Sigmoid colon (tissue), 7 donors: ENCODE data around the gene PRCD. TPM values are rescaled to one million over a fixed set of nuclear protein-coding genes. Genes with fewer than 3 reads are reported as not detected.

Experiments used
- DNase-seq: peaks from one replicate; pipeline ENCODE4 v3.0.0-alpha.2; 2019
- H3K27ac ChIP-seq, 4 donors: fragments of 200-600 bp; sonication (generic); one replicate each; pipeline ENCODE4 v1.5.1; 2016 to 2019; ENCODE audit warnings: mild to moderate bottlenecking in 1 of 4
- H3K27me3 ChIP-seq, 3 donors: fragments of 200-600 bp; sonication (generic); one replicate each; pipeline ENCODE4 v1.5.1; 2019; ENCODE audit warnings: mild to moderate bottlenecking in 1 of 3
- H3K36me3 ChIP-seq, 4 donors: fragments of 200-600 bp; sonication (generic); one replicate each; pipeline ENCODE4 v1.5.1; 2016 to 2019
- H3K4me1 ChIP-seq, 4 donors: fragments of 200-600 bp; sonication (generic); one replicate each; pipeline ENCODE4 v1.5.1; 2017 to 2019
- H3K4me3 ChIP-seq, 4 donors: fragments of 200-600 bp; sonication (generic); one replicate each; pipeline ENCODE4 v1.5.1; 2017 to 2019; ENCODE audit warnings: mild to moderate bottlenecking in 2 of 4, moderate library complexity in 1 of 4
- H3K9me3 ChIP-seq, 4 donors: fragments of 200-600 bp in 3 of 4; sonication (generic) in 3 of 4; one replicate each; pipeline versions ENCODE4 v1.5.1 to v1.6.1; 2013 to 2019
- EP300 ChIP-seq, 4 donors: sonication (generic); formaldehyde crosslinking; IDR thresholded peaks; one replicate each; pipeline ENCODE4 v1.6.1; 2017; ENCODE audit warnings: antibody characterized with exemption in 4 of 4
- POLR2A ChIP-seq, 2 donors: fragments of 450-650 bp; IDR thresholded peaks; one replicate each; pipeline ENCODE4 v1.6.1; 2016; ENCODE audit warnings: antibody characterized with exemption in 2 of 2, mild to moderate bottlenecking in 2 of 2, moderate library complexity in 2 of 2
- POLR2AphosphoS5 ChIP-seq, 4 donors: sonication (generic); formaldehyde crosslinking; IDR thresholded peaks; one replicate each; pipeline ENCODE4 v1.6.1; 2017; ENCODE audit warnings: antibody characterized with exemption in 4 of 4
- WGBS, 2 donors: extraction: QIAGEN DNeasy Blood & Tissue Kit; methylation state at CpG; one replicate each; pipeline ENCODE4 v1.1.7; 2013; 5-methylcytosine and 5-hydroxymethylcytosine counted together
- intact Hi-C: fragments of 100-400 bp; cut with DNase I; formaldehyde crosslinking; loops from one replicate; pipeline ENCODE4 v1.15.1; 2023
- polyA plus RNA-seq, 3 donors: library from polyadenylated mRNA; stranded (reverse); fragments of 200-250 nt; gene quantifications; one replicate each; pipeline ENCODE4 v1.2.3, GENCODE V29; 2013
- total RNA-seq, 4 donors: library from RNA; depleted of rRNA; stranded (reverse); fragments of >200 nt; gene quantifications; one replicate each; pipeline ENCODE4 v1.1.0, GENCODE V29; 2016
- TF ChIP-seq, protein P1 (sequence below), 4 experiments: fragments of 450-650 bp in 3 of 4; fragments of 200-600 bp in 1 of 4; IDR thresholded peaks; one replicate each; pipeline ENCODE4 v1.5.1; 2016 to 2019; ENCODE audit warnings: antibody characterized with exemption in 4 of 4, mild to moderate bottlenecking in 3 of 4, moderate library complexity in 2 of 4
- donor health status: healthy with polysubstance abuse.
- donor health status: Bipolar disorder and iron deficiency.
- donor health status: healthy.

Gene PRCD
- total and polyA plus RNA-seq, 7 donors: 1.1 to 7.1 (median 5.3) TPM; not detected in 1

DNA sequence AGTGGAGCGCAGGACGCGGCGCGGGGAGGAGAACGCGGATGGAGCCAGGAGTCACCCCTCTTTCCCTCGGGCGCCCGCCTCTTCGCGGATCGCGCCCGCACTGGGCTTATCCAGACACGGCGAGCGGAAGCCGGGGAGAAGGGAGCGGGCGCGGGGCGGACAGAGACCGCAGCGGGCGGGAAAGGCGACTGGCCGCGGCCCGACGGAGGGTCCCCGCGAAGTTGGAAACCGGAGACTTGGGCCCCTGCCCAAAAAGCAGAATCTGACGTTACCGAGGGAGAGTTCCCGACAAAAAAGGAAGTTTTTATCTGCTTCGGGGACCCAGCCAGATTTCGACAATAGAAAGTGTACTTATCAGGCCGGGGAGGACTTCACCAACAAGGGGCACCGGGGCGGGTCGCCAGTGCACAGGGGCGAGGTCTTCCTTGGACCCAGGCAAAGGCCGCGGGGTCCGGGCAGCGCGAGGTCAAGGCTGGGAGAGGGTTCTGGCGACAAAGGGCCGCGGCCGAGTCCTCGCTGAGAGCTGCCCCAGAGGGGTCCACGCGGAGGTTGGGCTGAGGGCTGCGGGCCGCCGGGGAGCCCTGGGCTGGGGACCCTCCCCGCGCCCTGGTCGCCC, 45.3 kb downstream of the PRCD start:
- Histone ChIP-seq H3K4me1 (peaks cover 0 to 26% (median 20%) of the 10 kb centered on the region in 4 donors), H3K27ac (peak overlapping the region; percentile 52 to 67 (median 60)), H3K27me3 (peaks cover 19 to 53% (median 19%) of the 10 kb centered on the region in 3 donors), H3K36me3 (no peaks in the 10 kb centered on the region), H3K4me3 (peak overlapping the region; percentile 39 to 60 (median 52)), H3K9me3 (no peaks in the 10 kb centered on the region)
- intact Hi-C loops: no loop called here
- TF ChIP-seq, protein P1, sequence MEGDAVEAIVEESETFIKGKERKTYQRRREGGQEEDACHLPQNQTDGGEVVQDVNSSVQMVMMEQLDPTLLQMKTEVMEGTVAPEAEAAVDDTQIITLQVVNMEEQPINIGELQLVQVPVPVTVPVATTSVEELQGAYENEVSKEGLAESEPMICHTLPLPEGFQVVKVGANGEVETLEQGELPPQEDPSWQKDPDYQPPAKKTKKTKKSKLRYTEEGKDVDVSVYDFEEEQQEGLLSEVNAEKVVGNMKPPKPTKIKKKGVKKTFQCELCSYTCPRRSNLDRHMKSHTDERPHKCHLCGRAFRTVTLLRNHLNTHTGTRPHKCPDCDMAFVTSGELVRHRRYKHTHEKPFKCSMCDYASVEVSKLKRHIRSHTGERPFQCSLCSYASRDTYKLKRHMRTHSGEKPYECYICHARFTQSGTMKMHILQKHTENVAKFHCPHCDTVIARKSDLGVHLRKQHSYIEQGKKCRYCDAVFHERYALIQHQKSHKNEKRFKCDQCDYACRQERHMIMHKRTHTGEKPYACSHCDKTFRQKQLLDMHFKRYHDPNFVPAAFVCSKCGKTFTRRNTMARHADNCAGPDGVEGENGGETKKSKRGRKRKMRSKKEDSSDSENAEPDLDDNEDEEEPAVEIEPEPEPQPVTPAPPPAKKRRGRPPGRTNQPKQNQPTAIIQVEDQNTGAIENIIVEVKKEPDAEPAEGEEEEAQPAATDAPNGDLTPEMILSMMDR (IDR thresholded peaks at IDR 0.05): no peak
- TF ChIP-seq POLR2A (IDR thresholded peaks at IDR 0.05) (no peak), EP300 (IDR thresholded peaks at IDR 0.05) (no peak), POLR2AphosphoS5 (IDR thresholded peaks at IDR 0.05) (peak in 1 of 4 donors; percentile 44)
- 1% methylated on average over 62 of the region's 62 CpGs for WGBS, 2 donors
- DNase-seq: peak; percentile 63

DNA sequence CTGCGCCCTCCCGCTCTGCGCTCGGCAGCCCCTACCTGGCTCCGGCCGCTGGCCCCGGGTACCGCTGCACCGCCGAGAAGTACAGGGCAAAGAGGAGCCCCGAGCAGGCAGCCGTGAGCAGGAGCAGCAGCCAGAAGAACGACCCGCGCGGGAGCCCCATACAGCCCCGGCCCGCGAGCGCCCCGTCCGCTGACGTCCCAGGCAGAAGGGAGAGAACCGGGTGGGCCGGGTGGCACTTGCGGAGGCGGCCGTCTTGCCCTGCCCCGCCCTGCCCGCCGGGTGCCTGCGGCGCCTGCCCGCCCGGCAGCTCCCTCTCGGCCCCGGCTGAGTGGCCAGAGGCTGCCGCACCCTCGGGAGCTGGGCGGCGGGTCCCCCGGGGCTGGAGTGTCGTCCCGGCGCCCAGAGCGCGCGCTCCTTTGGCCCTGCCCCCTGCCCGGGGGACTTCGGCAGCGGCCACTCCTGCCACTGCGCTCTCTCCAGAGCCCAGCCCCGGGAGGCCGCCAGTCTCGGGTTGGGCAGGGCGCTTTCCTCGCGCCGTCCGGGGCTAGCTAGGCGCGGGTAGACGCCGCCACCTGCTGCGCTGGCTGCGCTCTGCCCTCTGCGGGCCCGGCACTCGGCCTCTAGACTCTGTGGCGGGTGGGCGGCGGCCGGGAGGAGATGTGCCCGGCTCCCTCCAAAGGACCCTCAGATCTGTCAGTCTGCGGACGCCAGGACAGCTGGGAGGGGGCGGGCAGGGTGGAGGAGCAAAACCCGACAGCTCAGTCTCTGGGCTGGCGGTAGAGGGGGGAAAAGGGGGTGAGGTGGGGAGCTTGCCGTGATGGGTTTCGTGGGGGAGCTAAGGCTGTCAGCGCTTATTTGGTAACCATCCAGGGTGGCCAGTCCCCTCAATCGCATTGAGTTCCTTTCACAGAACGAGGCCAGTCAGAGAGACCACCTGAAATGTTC, 46.1 kb downstream of the PRCD start, which contains the start of gene ST6GALNAC2:
Gene ST6GALNAC2 (minus strand): TSS at position 212 of the 945 bp plus-strand sequence. CDS start 52 bp downstream, at position 160.
- TF ChIP-seq EP300 (IDR thresholded peaks at IDR 0.05) (no peak), POLR2A (IDR thresholded peaks at IDR 0.05) (no peak), POLR2AphosphoS5 (IDR thresholded peaks at IDR 0.05) (peak; percentile 9 to 57 (median 33))
- TF ChIP-seq, protein P1 (IDR thresholded peaks at IDR 0.05): peak in 2 of 4 experiments; percentile 22 to 40
- intact Hi-C loops: loop anchor here (2.0 kb wide), 1 partner anchor 63 kb away; no protein-coding TSS in a partner anchor
- H3K9me3 ChIP-seq: no peaks in the 10 kb centered on the region
- H3K27ac ChIP-seq: peak within 1 kb of the TSS; percentile 52 to 67 (median 60)
- peak; percentile 79 for DNase-seq
- peak within 1 kb of the TSS; percentile 39 to 60 (median 52) for H3K4me3 ChIP-seq
- H3K36me3 ChIP-seq: no peaks in the 10 kb centered on the region
- H3K4me1 ChIP-seq: peaks cover 0 to 26% (median 20%) of the 10 kb centered on the region in 4 donors
- H3K27me3 ChIP-seq: peaks cover 19 to 56% (median 19%) of the 10 kb centered on the region in 3 donors
- 1% methylated on average over 84 of the region's 84 CpGs for WGBS, 2 donors

DNA sequence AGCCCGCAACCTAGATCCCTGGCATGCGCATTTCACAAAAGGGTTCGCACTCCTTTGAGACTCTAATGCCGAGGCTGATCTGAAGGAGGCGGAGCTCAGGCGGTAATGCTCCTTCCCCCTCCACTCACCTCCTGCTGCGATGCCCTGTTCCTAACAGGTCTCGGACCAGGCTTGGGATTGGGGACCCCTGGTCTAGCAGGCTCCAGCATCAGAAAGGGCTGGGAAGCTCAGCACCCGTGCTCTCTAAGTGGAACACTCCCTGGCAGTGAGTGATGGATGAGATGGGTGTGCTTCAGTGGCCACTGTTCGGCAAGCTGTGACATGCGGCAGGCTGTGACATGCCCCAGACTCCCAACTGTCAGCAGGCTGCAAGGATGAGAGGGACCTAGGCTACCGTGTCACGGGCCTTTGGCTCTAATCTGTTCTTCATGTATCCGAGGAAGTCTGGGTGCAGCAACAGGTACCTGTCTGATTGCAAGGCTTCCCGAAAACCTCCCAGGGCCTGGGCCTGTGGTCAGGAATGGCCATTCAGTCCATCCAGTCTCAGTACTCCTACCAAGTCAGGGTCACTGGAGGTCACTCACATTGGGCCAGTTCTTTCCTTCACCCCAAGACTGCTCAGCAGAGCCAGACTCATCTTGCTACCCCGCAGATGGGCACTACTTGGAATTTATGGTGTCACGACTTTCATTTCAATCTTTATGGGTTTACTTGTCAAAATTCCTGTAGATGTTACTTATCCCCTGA, 47.1 kb downstream of the PRCD start:
- DNase-seq: no peak
- peaks cover 19 to 56% (median 19%) of the 10 kb centered on the region in 3 donors for H3K27me3 ChIP-seq
- H3K9me3 ChIP-seq: no peaks in the 10 kb centered on the region
- H3K4me3 ChIP-seq: peak overlapping the region in 1 of 4 donors; percentile 60
- intact Hi-C loops: loop anchor here (2.0 kb wide), 1 partner anchor 64 kb away; no protein-coding TSS in a partner anchor
- peak overlapping the region in 1 of 4 donors; percentile 67 for H3K27ac ChIP-seq
- TF ChIP-seq, protein P1 (IDR thresholded peaks at IDR 0.05): no peak
- TF ChIP-seq POLR2A (IDR thresholded peaks at IDR 0.05) (no peak), POLR2AphosphoS5 (IDR thresholded peaks at IDR 0.05) (no peak), EP300 (IDR thresholded peaks at IDR 0.05) (no peak)
- peaks cover 0 to 26% (median 20%) of the 10 kb centered on the region in 4 donors for H3K4me1 ChIP-seq
- no peaks in the 10 kb centered on the region for H3K36me3 ChIP-seq
- 18 to 46% methylated on average over 17 of the region's 17 CpGs for WGBS, 2 donors

DNA sequence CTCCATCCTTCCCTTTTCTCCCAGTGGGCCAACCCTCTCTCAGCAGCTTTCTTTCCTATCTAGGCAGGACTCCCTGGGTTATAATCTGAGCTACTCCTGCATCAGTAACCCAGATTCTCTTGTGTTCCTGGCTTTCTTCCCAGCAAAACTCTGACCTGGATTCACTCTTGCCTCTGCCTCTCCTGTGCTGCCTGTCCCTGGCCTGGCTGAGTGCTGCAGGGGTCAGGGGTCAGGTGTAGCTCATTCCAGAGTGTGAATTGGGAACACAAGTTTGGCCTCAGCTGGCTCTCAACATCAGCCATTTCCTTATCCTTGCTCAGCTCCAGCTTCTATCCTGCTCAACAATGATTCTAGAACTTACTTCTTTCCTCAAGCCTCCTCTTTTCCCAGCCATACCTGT, 48.3 kb downstream of the PRCD start:
- no peak overlapping the region for H3K4me3 ChIP-seq
- H3K9me3 ChIP-seq: no peaks in the 10 kb centered on the region
- peaks cover 0 to 26% (median 20%) of the 10 kb centered on the region in 4 donors for H3K4me1 ChIP-seq
- intact Hi-C loops: no loop called here
- H3K27me3 ChIP-seq: peaks cover 19 to 56% (median 19%) of the 10 kb centered on the region in 3 donors
- no peak overlapping the region for H3K27ac ChIP-seq
- DNase-seq: no peak
- H3K36me3 ChIP-seq: no peaks in the 10 kb centered on the region
- TF ChIP-seq EP300 (IDR thresholded peaks at IDR 0.05) (no peak), POLR2AphosphoS5 (IDR thresholded peaks at IDR 0.05) (no peak), POLR2A (IDR thresholded peaks at IDR 0.05) (no peak)
- TF ChIP-seq, protein P1 (IDR thresholded peaks at IDR 0.05): no peak
